SKM-1 (cell line): Measurements from ENCODE around the gene ADGRD1.

Experiments used
- DNase-seq: peaks from one replicate; lab custom pipeline; 2025; ENCODE audit not compliant: unreplicated experiment; lab: John Stamatoyannopoulos, UW

ADGRD1 gene

DNA sequence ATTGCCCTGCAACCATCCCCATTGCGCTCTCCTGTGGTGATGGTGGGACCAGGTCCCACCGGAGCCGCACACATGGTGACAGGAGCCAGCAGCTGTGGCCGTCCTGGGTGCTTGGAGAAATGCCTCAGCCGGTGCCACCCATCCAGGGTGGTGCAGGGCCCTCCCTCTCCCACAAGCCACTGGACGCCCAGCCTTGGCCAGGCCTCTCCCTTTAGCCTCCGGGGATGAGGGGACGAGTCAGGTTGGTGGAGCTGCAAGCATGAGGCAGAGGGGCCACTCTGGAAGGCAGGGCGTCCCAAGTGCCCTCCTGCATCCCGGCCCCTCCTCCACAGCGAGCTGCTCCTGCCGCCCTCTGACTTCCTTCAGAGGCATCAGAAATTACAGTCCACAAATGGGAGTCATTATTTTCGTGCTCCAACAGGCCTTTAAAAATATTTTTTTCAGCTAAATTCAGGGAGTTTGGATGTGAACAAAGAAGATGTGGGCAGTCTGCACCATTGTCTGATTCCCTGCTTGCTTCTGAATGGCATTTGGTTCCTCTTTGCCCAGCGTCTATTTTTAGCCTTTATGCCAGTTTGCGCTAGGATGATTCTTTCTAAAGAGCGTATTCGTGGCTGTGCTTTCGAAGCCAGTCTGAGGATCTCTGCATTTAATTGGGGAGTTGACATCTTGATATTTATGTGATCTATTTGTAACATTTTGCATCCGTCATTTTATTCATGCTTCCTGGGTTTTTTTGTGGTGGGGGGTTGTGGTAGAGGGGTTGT lies 189.4 kb downstream of the ADGRD1 start:
- DNase-seq, result no peak

GRCh38 chr12:131146173-131146675 lies 192.5 kb downstream of the ADGRD1 start:
- no peak for DNase-seq

GRCh38 chr12:131147293-131147692 lies 193.6 kb downstream of the ADGRD1 start:
- no peak for DNase-seq

DNA sequence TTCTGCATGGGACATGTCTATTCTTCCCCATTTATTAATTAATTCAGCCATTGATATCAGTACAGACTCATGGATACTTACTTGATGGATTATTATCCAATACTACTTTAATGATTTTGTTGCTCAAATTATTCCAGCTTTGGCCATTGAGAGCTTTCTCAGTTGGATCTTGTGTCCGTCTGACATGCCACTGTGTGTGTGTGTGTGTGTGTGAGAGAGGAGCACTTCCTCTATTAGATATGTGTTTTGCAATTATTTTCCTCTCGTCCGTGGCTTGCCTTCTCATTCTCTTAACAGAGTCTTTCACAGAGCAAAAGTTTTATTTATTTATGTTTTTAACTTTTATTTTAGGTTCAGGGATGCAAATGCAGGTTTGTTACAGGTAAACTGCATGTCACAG lies 194.2 kb downstream of the ADGRD1 start:
- DNase-seq, result peak; percentile 0

DNA sequence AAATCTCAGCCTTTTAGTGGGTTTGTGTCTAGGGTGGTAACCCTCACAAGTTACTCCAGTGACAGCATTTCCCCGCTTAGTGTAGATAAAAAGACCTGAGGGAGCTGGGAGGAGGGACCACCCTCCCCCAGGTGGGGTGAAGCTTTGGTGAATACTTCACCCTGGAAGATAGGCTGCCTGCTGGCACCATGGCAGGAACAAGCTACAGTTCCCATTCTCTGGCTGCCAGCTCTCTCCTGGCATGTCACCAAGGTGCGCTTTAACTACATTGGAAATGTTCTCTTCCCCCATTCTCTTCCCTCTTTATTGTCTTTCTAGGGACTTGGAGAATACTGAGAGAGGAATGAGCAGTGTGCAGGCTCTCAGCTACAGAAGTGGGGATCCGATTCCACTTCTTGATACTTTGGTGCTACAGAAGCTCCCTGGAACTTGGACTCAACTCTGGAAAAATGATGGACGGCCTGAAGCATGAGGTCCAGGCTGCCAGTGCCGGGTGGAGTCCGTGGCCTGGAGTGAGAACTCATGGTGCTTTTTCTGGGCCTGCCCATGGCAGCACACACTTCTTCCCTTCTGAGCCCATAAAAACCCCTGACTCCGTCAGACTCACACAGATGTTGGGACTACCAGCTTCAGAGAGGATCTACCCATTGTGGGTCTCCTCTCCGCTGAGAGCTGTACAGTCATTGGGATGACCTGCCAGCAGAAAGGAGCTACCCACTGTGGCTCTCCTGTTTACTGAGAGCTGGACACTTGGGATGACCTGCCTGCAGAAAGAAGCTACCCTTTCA lies 198.0 kb downstream of the ADGRD1 start:
- no peak for DNase-seq

GRCh38 chr12:131152587-131152986 lies 198.9 kb downstream of the ADGRD1 start:
- no peak for DNase-seq

DNA sequence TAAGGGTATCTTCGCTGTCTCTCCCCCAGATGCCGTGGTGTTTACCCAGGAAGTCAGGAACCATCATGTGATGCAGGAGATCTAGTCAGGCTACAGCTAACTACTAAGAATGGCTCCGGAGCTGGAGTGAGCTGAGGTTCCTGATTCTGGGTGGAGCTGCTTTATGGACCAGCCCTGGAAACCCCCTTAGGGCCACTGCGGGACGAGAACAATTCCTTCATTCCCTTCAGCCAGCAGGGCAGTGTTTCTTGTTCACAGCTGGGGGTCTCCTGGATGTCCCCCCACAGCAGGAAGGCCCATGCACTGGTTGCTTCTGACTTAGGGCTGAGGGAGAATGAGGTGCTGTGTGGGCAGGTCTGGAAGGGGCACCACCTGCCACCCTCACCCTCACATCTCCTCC lies 199.3 kb downstream of the ADGRD1 start:
- no peak for DNase-seq

DNA sequence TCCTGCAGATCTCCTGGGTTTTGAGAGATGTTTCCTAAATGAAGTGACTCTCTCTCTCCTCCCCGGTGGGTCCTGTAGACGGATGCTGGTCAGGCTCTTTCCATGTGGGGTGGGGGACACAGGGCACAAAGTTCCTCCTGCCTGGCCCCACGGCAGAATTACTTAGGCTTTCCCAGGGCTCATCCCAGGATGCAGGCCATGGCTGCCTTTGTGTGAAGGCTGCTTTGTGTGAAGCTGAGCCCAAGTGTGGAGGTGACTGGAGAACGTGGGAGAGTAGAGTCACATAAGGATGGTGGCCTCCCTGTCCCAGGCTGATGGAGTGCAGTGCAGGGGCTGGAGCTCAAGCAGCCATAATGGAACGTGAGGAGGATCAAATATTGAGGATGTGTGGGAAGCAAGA lies 200.2 kb downstream of the ADGRD1 start:
- DNase-seq, result no peak

- no peak for DNase-seq
These were observed 201.4 kb downstream of the ADGRD1 start for GRCh38 chr12:131155131-131155530.

GRCh38 chr12:131157743-131158142 lies 204.0 kb downstream of the ADGRD1 start:
- DNase-seq, result no peak

GRCh38 chr12:131159660-131160059 lies 206.0 kb downstream of the ADGRD1 start:
- DNase-seq, result no peak

DNA sequence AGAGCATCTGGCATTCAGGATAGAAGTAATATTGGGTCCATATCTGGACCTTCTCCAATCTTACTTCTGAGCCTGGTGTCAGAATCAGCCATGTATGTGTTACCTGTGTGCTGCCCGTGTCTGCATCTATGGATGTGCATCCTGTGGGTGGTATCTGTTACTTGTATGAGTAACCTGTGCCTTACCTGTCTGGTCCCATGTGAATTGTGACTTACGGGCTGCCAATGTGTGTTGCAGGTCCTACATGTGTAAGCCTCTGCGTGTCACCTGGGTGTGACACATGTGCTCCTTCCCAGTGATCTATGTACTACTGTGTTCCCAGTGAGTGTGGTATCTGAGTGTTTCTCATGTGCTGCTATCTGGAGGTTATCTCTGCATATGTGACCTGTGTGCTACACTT lies 208.4 kb downstream of the ADGRD1 start:
- no peak for DNase-seq

GRCh38 chr12:131163189-131163738 lies 209.6 kb downstream of the ADGRD1 start:
- no peak for DNase-seq

DNA sequence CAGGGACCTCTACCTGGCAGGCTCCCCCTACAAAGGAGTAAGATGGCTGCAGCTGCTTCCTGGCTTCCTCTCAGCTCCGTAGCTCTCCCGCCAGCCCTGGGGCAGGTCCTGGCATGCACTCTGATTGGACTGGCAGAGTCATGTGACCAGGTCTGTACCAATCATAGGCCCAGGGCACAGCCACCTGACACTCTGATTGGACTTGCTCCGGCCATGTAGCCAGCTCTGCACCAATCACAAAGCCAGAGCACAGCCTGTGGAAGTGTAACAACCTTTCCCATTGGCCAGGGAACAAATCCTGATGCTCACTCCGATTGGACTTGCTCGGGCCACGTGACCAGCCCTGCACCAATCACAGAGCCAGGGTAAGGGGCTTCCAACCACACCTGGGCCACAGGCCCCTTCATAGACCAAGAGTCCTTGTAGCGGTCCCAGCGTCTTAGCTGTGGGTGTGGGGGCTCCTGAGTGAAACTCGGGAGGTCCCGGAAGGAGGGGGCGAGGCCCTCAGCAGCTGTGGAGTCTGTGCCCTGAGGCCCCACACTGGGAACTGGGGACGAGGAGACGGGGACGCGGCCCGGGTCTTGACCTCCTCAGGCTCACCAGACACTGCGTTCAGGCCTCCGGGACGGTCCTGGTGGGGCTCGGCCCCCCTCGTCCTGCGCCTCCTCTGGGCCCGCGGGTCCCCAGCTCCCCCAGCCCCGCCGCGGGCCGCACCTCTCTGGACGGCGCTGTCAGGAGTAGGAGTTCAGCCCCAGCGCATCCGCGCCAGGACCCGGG lies 210.6 kb downstream of the ADGRD1 start:
- DNase-seq, result no peak

DNA sequence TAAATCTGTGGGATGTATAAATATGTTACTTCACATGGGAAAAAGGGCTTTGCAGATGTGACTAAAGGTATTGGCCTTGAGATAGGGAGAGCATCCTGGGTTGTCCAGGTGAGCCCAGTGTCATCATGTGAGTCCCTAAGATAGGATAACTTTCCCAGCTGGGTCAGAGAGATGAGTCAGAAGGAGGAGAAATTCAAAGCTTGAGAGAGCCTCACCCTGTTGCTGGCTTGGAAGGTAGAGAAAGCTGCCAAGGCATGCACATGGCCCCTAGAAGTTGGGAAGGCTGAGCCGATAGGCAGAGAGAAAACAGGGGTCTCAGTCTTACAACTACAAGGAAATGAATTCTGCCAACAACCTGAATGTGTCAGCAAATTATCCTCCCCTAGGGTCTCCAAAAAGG lies 213.0 kb downstream of the ADGRD1 start:
- no peak for DNase-seq

DNA sequence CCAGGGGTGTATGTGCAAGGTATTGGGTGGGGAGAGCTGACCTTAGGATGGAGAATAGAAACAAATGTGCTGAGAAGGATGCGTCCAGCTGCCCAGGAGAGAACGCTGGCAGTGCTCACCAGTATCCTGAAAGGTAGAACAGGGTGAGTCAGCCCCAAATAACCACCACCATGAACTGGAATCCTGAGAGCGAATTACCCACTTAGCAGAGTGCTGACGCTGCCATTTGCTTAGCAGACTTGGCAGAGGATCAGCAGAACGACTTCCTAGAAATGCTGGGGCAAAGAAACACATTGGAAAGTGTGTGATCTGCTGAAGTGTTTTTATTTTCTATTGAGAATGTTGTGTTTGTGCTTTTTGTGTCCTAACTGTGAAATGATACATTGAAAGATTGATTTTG lies 213.6 kb downstream of the ADGRD1 start:
- DNase-seq, result no peak

GRCh38 chr12:131171029-131171428 lies 217.3 kb downstream of the ADGRD1 start:
- DNase-seq, result no peak

DNA sequence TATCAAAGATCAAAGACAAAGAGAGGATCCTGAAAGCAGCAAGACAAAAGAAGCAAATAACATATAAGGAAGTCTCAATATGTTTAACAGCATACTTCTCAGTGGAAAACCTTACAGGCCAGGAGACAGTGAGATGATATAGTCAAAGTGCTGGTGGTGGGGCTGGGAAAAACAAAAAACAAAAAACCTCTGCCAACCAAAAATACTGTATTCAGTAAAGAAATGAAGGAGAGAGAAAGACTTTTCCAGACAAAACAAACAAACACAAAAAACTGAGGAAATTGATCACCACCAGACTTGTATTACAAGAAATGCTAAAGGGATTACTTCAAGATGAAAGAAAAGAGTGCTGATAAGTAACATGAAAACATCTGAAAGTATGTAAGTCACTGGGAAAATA lies 221.2 kb downstream of the ADGRD1 start:
- no peak for DNase-seq

- DNase-seq, result no peak
These were observed 222.6 kb downstream of the ADGRD1 start for GRCh38 chr12:131176266-131176665.

- no peak for DNase-seq
These were observed 223.2 kb downstream of the ADGRD1 start for GRCh38 chr12:131176926-131177325.

- DNase-seq, result no peak
These were observed 223.9 kb downstream of the ADGRD1 start for GRCh38 chr12:131177599-131177998.
